Stimulated activated CD8-positive, alpha-beta memory T cell treated with anti-CD3 and anti-CD28 coated beads, Interleukin-2, amount 100 ng/mL, for 48 hours (primary cell): Measurements from ENCODE around the gene RTN4R.
A peak's percentile ranks its signal among the peaks of the same experiment; 100 is the strongest.
"Not testable (repeated sequence)": the region's sequence is repeated elsewhere in the genome, so short reads cannot be mapped to it uniquely, and the experiment has no call there.

Source experiments
- DNase-seq, 2 donors: peaks; one replicate each; pipeline ENCODE4 v3.0.0-alpha.2; 2020; ENCODE audit warnings: low read depth in 2 of 2

RTN4R gene

DNA sequence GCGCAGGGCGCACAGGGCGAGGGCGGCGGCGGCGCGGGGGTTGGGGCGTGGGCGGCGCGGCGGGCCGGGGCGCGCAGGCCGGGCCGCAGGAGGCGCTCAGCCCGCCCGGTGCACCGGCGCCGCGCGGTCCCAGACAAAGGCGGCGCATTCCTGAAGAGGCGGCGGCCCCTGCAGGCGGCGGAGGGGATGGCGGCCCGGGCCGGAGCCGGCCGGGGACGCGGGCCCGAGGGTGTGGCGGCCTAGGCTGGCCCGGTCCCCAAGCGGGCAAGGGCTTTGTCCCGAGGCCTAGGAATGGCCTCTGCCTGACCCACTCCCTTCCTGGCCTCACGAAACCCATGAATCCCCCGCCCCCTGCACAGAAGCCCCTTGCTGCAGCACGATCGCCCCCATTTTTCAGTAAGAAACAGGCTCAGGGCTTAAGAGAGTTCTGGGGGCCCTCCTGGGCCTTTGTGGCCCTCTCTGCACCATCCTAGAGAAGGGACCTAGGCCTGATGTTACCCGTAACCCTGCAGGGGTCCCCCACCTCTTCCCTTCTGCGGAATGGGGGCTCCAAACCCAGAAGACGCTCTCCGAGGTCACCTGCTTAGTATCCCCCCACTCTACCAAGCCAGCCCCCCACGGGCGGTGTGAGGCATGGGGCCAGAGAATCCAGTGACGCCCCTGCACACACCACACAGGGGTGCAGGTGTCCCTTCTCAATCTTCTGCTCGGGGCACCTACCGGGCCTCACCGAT, at the start of gene RTN4R:
Gene RTN4R (minus strand): TSS at position 40 of the 734 bp plus-strand sequence. CDS start 226 bp downstream, outside the sequence.
- peak in 1 of 2 donors; percentile 36 for DNase-seq

DNA sequence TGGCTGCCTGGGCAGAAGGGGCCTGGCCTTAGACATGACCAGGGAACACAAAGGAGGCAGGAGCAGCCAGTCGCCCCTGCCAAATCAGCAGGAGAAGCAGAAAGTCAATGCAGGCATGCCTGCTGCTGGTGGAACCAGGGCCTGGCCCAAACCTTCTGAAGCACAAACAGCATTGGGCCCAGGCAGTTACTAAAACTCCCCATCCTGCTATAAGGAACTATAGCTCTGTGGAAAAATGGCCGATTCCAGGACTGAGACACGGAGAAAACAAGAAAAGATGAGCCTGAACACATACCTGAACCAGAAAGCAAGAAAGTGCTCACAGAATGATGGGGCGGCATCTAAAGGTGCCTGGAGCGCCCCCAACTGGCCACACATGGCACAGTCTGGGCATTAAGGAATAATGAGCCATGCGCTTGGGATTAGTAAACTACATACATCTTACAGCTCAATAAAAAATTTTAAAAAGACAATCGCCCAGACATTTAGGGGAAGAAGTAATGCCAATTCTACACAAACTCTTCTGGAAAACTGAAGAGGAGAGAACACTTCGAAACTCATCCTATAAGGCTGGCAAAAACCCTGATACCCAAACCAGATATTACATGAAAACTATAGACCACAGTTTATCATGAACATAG, 49.4 kb upstream of the RTN4R start:
- DNase-seq = not testable (repeated sequence)

DNA sequence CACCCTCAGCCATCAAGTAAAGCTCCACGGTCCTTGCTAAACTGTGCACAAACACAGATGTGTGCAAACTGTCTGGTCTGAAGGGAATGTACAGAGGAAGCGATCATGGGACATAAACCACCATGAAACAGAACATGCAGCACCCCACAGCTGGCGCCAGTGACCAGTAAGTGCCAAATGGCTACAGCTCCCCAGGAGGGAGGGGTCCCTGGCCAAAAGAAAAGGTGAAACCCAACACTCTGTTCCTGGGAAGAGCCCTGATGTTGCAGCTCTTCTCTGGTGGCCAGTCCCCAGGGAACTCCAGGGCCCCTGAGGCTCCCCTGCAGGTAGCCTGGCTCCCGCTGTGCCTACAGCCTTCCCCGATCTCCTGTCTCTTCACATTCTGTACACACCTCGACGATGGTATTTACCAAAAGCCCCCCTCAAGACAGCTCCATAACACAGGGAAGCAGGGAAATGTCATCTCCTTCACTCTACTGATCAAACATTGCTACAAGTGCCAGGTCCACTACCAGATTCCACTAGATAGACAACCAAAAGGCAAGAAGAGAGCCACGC, 48.8 kb upstream of the RTN4R start:
- DNase-seq = no peak

DNA sequence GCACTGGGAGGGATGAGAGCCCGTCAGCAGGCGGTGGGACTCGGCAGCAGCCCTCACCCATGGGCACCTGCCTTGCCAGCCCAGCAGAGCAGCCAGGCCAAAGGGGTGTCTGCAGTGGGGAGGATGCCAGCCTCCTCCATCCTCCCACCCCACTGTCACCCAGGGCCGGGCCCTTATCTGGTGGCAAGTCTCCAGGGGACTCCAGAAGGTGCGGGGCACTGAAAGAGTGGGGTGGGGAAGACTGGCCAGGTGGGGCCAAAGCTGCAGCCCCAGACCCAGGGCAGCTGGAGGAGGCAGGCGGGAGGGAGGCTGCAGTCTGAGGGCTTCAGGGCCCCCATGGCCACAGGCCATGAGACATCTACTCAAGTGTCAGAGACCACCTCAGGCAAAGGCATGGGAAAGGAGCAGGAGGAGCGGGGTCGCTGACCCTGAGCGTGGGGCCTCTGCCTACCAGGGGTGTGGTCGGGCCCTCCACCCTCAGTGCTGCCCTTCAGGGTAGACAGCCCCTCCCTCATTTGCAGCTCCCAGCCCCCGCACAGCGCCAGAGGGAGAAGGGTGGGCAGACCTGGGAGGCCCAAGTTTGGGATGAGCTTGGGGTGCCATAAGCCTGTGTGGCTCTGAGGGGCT, 48.2 kb upstream of the RTN4R start:
- no peak for DNase-seq

DNA sequence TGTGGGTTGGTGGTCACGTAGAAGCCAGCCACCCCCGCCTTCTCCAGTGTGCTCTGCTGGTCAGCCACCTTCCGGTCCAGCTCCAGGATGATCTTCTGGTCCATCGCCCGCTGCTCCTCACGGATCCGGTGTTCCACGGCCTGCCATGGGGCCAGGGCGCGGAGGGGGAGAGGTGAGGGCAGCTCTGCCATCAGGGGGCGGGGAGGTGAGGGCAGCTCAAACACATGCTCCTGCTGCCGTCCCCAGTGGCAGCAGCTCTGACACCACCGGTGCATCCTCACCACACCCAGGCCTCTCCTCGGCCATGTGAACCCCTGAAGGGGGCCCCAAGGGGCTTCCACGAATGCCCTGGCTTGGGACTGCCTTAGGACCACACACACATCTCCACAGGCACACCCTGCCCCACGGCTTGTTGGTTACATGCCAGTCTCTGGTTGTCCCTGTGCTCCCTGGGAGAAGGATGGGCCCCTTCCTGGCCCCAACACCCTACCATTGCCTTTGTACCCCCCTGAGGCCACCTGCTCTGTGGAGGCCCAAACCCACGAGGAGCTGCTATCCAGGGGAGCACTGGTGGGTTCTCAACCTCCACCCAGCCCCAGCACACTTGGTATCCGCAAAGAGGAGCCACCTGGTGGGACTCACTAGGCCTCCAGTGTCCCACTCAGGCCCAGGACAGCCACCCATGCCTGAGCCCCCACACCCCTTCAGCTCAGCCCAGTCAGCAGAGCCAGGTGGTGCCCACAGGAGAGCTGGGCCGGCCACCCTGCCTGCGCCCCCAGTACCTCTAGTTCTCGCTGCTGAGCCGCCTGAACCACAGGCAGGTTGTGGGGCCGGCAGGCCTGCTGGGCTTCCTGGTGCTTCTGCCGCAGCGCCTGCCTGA, 47.5 kb upstream of the RTN4R start:
- DNase-seq = no peak

DNA sequence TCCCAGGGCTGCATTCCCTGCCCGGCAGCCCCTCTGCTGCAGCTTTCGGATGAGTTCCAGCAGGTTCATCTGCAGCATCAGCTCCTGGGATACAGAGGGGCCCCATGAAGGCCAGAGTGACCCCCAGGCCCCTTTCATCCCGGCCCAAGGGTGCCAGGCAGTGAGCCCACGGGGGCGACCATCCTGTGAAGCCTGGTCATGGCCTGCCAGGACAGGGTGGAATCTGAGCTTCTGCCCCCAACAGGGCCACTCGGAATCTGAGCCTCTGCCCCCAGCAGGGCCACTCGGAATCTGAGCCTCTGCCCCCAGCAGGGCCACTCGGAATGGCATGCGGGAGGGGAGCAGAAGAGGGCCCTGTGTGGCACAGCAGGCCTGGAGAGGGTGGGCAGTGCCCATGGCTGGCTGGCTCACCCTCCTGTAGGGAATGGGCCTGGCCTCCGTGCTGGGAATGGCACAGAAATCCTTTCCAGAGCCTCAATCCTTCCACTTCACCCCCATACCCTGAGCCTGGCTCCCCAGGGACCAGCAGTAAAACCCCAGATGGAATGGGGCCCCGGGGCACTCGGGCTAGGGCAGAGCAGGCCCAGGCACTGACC, 46.7 kb upstream of the RTN4R start:
- DNase-seq = not testable (repeated sequence)

DNA sequence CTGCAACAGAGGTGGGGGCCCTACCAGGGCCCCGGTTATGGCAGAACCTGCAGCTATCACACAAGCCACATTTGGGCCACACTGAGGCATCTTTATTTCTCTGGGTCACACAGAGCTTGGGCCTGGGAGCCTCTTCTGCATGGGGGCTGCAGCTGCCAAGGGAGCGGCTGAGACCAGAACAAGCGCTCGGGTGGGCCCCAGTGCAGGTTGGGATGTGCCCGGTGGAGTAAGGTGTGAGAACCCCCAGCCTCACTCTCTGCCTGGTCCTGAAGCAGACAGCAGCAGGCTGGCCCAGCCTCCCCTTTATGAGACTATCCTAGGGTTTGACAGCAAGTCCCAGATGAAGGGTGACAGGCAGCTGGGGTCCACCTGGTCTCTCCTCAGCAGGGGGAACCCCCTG, 46.1 kb upstream of the RTN4R start:
- not testable (repeated sequence) for DNase-seq

DNA sequence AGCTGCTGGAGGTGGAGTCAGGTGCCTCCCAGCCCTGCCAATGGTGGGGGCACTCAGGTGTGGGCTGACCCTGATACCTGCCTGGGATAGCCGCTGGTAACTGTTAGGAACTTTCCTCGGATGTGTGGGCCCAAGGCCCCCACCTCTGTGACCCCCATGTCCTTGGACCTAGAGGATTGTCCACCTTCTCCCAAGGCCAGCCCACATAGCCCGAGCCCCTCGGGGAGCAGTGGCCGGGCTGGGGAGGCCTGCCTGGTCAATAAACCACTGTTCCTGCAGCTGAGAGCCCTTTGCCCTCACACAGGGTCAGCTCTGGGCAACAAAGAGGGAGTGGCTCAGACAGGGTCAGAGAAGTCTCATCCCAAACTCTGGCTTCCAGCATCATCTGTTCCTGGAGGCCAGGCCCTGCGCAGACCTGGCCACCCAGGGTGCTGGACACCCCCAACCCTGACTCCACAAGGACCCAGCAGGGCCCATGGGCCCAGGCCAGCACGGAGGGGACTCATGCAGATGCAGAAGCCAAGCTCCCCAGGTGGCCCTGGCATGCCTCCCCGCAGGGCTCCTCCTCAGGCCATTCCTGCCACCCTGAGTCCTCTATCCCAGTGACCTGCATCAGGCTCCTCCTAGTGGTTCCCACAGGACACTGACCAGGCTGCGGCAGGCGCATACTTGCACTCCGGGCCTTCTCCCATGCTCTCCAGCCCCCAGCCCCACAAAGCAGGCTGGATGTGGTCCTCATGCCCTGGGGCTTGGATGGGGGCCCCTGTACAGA, 45.4 kb upstream of the RTN4R start:
- DNase-seq = not testable (repeated sequence)

DNA sequence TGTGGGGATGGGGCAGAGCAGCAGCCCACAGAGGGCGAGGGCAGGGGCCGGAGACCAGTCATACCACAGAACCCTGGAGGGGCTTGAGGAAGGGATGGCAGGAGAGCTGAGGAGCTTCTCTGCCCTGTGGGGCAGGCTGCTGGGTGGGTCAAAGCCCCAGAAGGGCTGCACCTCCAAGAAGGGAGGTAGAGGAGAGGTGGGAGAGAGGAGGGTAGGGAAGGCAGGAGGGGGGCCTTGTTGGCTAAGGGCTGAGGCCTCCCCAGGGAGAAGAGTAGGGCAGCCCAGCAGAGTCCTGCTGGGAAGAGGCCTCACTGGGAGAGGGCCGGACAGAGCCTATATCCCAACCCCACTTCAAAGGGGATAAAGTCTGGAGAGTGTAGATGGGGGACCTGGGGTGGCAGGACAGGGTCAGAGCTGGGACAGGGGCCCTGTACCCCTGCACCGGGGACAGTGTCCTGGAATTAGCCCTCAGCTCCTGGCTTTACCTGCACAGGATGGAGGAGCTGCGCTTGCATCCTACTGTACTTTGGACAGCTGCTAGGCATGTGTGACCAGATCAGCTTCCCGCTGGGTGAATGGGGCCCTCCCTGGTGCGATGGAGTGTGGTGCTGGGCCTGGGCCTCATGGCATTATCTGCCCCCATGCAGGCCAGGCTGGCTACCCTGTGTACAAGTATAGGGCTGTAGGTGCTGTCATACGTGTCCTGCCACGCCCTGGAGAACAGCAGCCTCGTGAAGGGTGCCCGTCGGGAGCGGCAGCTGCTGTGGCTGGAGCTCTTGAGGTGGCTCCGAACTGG, 44.5 kb upstream of the RTN4R start:
- no peak for DNase-seq

DNA sequence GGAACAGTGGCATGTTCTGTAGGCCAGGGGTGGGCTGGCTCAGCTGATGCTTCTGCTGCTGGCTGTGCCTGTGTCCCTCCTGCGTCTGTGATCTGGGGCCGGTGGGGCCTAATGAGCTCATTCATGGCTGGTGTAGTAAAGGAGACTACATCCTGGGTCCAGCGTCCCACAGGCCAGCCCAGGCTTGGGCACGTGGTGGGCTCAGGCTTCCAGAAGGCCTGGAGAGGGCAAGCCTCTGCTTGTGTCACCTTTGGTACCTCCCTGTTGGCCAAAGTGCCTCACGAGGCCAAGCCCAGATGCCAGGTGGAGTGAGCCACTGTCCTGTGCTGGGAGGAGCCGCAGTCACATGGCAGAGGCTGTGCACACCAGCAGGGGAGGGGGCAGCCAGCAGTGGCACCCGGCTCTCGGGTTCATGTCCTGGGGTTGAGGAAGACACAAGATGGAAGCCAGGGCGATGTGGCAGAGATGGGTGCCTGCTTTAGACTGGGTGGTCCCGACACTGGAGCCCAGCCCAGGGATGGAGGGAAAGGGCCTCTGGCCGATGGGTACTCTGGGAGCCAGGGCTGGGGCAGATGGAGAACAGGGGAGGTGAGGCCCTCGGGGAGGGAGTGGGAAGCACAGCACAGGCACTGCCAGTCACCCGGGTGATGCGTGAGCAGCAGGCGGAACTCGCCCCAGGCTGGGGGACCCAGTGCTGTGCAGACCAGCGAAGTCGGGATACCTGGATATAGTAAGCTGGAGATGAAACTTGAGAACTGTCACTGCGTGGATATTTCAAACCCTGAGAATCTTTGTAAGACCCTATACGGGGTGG, 43.3 kb upstream of the RTN4R start:
- DNase-seq = not testable (repeated sequence)

DNA sequence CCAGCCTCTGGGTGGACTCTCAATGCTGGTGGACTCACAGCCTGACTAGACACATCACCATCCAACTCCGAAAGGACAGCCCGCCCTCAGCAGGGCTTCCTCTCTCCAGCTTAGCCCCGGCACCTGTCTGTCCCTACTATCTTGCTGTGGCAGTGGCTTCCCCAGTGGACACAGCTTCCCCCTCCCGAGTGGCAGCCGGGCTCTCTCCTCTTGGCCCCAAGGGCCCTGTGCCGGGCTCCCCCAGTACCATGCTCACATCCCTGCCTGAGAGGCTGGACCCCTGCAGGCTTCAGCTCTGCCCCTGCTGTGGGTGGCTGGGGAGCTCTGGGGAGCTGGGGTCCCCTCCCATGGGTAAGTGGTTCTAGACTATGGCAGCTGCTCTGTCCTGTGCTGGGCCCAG, 42.7 kb upstream of the RTN4R start:
- not testable (repeated sequence) for DNase-seq

DNA sequence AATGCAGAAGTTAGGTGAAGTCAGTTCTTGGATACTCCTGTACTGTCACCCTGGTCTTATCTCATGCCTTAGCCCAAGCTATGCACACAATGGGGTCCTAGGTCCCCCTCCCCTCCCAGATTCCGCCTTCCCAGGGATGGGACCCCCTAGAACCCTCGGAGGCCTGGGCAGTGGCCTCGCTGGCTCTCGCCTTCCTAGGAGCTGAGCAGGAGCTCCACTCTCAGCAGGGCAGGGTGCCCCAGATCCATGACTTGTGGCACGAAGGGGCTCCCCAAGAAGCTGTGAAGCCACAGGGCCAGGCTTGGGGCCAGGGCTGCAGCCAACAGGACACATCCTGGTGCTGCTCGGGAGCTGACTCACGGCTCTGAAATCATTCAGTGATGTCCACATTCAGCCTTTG, 42.1 kb upstream of the RTN4R start:
- DNase-seq = not testable (repeated sequence)

DNA sequence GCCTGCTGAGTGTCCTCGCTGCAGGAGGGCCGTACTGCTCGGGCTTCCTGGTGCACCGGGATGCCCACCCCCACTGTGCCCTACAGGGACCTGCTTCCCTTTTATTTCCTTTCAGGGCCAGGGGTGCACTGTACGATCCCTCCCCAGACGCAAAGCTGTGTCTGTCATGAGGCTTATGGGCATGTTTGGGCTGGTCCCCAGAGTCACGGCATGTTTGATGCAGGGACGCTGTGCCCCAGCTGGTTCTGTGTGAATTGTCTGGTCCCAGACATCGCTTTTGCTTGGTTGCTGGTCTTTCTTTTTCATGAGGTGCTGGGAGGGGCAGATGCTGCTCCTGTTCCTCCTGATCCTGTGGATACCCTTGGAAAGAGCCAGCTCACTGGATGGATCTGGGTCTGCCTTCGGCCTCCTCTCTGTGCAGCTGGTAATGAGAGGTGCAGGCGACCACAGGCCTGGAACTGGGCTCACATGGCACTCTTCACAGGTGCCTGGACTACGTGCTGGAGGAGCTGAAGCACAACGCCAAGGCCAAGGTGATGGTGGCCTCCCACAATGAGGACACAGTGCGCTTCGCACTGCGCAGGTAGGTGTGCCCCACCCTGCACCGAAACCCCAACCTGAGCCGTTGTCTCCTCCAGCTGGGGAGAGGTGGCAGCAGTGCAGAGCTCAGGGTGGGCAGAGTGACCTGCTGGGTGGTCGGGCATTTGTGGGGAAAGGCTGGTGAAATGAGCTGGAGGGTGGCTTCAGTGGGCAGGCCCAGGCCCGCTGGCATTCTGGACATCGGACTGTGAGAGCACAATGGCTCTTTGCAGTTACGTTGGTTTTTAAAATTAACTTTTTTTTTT, 40.9 kb upstream of the RTN4R start:
- not testable (repeated sequence) for DNase-seq

DNA sequence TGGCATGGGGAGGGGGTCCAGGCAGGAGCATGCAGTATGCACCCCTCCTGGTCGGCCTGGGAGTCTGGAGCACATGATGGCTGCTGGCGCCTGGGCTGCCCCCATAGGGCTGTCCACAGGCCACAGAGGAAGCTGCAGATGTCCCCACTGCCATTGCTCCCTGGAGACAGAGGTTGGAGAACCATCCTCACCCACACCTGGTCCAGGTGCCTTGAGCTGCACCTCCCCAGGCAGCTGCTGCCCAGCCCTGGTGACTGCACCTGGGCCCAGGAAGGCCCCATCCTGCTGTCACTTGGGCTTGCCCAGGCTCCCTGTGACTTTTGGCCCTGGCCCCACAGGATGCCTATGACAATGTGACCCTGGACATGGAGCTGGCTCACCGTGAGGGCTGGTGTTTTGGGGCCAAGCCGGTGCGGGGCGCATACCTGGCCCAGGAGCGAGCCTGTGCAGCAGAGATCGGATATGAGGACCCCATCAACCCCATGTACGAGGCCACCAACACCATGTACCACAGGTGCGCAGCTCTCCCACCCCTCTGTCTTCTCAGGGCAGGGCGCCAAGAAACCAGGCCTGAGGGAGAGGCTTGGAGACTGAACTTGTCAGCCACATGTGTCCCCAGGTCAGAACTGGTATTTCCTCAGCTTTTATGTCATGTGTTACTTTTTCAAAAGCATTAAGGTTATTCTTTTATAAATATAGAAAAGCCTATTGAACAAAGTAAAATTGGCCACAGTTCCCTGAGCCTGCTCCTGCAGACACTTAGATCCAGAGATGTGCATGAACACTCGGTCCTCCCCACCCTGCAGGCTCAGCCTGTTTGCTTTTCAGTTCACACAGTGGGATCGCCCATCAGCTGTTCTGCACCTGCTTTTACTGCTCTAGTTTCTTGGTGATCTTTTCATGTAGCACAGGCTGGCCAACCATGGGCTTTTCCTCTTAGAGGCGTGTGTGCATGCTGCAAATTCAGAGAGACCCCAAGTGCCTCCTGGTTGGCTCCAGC, 39.6 kb upstream of the RTN4R start:
- DNase-seq = not testable (repeated sequence)

DNA sequence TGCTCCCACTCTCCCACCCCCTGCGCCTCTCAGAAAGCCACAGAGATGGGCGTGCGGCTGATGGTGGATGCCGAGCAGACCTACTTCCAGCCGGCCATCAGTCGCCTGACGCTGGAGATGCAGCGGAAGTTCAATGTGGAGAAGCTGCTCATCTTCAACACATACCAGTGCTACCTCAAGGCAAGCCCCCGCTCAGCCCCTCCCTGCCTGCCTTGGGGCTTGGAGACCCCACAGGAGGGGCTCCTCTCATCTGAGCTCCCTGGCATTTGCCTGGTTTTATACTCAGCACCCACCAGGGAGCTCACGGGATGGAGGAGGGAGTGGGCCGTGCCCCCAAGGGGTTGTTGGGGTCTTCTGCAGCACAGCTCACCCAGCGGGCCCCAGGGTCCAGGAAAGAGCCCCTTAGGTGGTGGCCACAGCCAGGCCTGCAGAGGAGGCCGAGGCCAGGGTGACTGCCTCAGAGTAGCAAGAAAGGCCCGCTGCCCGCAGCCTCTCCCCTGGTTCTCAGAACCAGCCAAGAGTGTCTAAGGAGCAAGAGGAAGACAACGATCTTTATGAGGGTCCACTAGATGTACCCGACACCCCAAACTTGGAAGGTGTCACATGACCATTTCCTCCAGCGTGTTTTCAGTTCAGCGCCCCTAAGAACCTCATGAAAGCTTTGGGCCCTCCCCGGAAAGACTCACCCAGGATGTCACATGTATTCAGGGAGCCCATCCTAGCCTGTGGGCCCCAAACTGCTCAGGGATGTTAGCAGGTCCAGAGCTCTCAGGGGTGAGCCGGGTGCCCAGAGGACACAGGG, 38.7 kb upstream of the RTN4R start:
- not testable (repeated sequence) for DNase-seq
